ENCODE measurements around the gene MAP3K5.

DNA sequence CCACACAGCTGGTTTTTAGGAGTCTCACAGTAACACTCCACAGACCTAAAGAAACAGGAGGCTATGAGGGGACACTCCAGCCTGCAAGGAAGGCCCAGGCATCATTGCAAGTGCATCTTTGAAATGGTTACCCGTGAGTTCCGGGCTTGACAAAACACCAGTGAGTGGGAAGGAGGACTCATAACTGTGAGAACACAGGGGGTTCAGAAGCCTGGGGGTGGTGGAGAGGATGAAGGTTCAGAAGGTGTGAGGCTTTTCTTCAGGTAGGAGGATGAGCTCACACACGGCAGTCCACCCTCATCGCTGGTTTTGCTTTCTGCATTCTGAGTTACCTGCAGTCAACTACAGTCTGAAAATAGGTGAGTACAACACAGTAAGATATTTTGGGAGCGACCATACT is 282.0 kb downstream of the MAP3K5 start:
- TF ChIP-seq POLR2A (IDR thresholded peaks at IDR 0.05) (no peak), EP300 (IDR thresholded peaks at IDR 0.05) (no peak)
- TF ChIP-seq, protein P1, sequence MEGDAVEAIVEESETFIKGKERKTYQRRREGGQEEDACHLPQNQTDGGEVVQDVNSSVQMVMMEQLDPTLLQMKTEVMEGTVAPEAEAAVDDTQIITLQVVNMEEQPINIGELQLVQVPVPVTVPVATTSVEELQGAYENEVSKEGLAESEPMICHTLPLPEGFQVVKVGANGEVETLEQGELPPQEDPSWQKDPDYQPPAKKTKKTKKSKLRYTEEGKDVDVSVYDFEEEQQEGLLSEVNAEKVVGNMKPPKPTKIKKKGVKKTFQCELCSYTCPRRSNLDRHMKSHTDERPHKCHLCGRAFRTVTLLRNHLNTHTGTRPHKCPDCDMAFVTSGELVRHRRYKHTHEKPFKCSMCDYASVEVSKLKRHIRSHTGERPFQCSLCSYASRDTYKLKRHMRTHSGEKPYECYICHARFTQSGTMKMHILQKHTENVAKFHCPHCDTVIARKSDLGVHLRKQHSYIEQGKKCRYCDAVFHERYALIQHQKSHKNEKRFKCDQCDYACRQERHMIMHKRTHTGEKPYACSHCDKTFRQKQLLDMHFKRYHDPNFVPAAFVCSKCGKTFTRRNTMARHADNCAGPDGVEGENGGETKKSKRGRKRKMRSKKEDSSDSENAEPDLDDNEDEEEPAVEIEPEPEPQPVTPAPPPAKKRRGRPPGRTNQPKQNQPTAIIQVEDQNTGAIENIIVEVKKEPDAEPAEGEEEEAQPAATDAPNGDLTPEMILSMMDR (IDR thresholded peaks at IDR 0.05) = no peak
